ENCODE measurements around the gene PPFIBP1.

The PPFIBP1 gene

GRCh38 chr12:27523642-27524493 is at the start of gene PPFIBP1:
Gene PPFIBP1, plus strand, starts transcription at chr12:27524206. Its CDS starts 109,191 bp downstream, at chr12:27633397.
- DNase-seq = peak; percentile 66 to 100 (median 96)

- DNase-seq = no peak
Observed at GRCh38 chr12:27474344-27474743, 49.7 kb upstream of the PPFIBP1 start.

- no peak for DNase-seq
Observed at GRCh38 chr12:27477049-27477448, 47.0 kb upstream of the PPFIBP1 start.

GRCh38 chr12:27478949-27479348 is 45.1 kb upstream of the PPFIBP1 start:
- DNase-seq = no peak

- DNase-seq = no peak
Observed at GRCh38 chr12:27480016-27480415, 44.0 kb upstream of the PPFIBP1 start.

GRCh38 chr12:27486961-27487360 is 37.0 kb upstream of the PPFIBP1 start:
- DNase-seq = no peak

- no peak for DNase-seq
Observed at GRCh38 chr12:27488479-27488878, 35.5 kb upstream of the PPFIBP1 start.

GRCh38 chr12:27491226-27491625 is 32.8 kb upstream of the PPFIBP1 start:
- DNase-seq = no peak

- DNase-seq = no peak
Observed at GRCh38 chr12:27493260-27493940, 30.6 kb upstream of the PPFIBP1 start.

GRCh38 chr12:27497446-27497845 is 26.6 kb upstream of the PPFIBP1 start:
- no peak for DNase-seq

GRCh38 chr12:27498149-27498548 is 25.9 kb upstream of the PPFIBP1 start:
- DNase-seq = no peak

- DNase-seq = no peak
Observed at GRCh38 chr12:27498761-27499160, 25.2 kb upstream of the PPFIBP1 start.

- no peak for DNase-seq
Observed at GRCh38 chr12:27499377-27499776, 24.6 kb upstream of the PPFIBP1 start.

GRCh38 chr12:27500546-27500945 is 23.5 kb upstream of the PPFIBP1 start:
- no peak for DNase-seq

- DNase-seq = no peak
Observed at GRCh38 chr12:27502021-27502435, 22.0 kb upstream of the PPFIBP1 start.

GRCh38 chr12:27504507-27504906 is 19.5 kb upstream of the PPFIBP1 start:
- no peak for DNase-seq

GRCh38 chr12:27505109-27505508 is 18.9 kb upstream of the PPFIBP1 start:
- DNase-seq = no peak

- DNase-seq = no peak
Observed at GRCh38 chr12:27505761-27506160, 18.2 kb upstream of the PPFIBP1 start.

- DNase-seq = no peak
Observed at GRCh38 chr12:27506645-27507189, 17.3 kb upstream of the PPFIBP1 start.

GRCh38 chr12:27508736-27509431 is 15.1 kb upstream of the PPFIBP1 start:
- no peak for DNase-seq

- peak in 3 of 56 donors; percentile 4 to 28 (median 26) for DNase-seq
Observed at GRCh38 chr12:27511031-27511722, 12.8 kb upstream of the PPFIBP1 start.
